ENCODE data around the gene PCDHGB5.

DNA sequence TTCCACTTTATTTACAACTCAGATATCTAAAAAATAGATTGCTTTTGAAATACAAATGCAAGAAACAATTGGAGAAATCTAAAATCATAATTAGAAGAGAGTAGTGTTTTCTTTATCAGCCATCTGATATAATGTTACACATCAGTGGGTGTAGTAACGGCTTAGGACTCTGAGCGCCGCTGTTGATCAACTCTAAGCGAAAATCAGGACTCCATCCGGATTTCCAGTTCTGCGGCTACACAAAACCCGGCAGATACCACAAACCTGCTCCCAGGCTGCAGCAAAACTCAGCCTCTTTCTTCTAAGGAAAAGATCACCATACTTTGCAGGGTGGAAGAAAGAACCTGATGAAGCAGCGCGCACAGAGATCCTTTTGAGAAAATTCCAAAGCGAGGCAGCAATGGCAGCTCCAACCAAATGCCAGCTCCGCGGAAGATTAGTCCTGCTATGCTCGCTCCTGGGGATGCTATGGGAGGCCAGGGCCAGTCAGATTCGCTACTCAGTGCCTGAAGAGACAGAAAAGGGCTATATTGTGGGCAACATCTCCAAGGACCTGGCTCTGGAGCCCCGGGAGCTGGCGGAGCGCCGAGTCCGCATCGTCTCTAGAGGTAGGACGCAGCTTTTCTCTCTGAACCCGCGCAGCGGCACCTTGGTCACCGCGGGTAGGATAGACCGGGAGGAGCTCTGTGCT, 5.0 kb downstream of the PCDHGB5 start, which contains the start of gene PCDHGA9:
- TF ChIP-seq POLR2AphosphoS5 (IDR thresholded peaks at IDR 0.05; ENCODE audit: low read depth, low read length) (no peak), POLR2A (IDR thresholded peaks at IDR 0.05; ENCODE audit: low read depth, low read length) (no peak)
